IPS-15b (cell line): ENCODE results near the gene PTTG1IP.

Source experiments
- H3K27me3 ChIP-seq: one replicate; pipeline ENCODE4 v1.6.1; 2013; ENCODE audit warnings: low read length; ENCODE audit not compliant: control insufficient read depth, insufficient read depth
- H3K36me3 ChIP-seq: one replicate; pipeline ENCODE4 v1.6.1; 2013; ENCODE audit warnings: low read length; ENCODE audit not compliant: control insufficient read depth, insufficient read depth
- H3K4me1 ChIP-seq: one replicate; pipeline ENCODE4 v1.6.1; 2013; ENCODE audit warnings: mild to moderate bottlenecking, low read length; ENCODE audit not compliant: control insufficient read depth, insufficient read depth
- H3K4me3 ChIP-seq: one replicate; pipeline ENCODE4 v1.5.1; 2013; ENCODE audit warnings: low read depth, low read length
- H3K9ac ChIP-seq: one replicate; pipeline ENCODE4 v1.6.1; 2013; ENCODE audit warnings: low read depth, mild to moderate bottlenecking, low read length
- H3K9me3 ChIP-seq: one replicate; pipeline ENCODE4 v1.6.1; 2013; ENCODE audit warnings: mild to moderate bottlenecking, low read length; ENCODE audit not compliant: control insufficient read depth, insufficient read depth

The PTTG1IP gene

GRCh38 chr21:44858791-44859190 is 14.7 kb downstream of the PTTG1IP start:
- peaks cover 48% of the 10 kb centered on the region for H3K36me3 ChIP-seq
- H3K4me3 ChIP-seq: no peak overlapping the region
- H3K27me3 ChIP-seq: no peaks in the 10 kb centered on the region
- H3K9ac ChIP-seq: no peak overlapping the region
- H3K4me1 ChIP-seq: no peaks in the 10 kb centered on the region
- no peaks in the 10 kb centered on the region for H3K9me3 ChIP-seq

GRCh38 chr21:44858291-44858690 is 15.2 kb downstream of the PTTG1IP start:
- no peaks in the 10 kb centered on the region for H3K9me3 ChIP-seq
- H3K9ac ChIP-seq: no peak overlapping the region
- no peaks in the 10 kb centered on the region for H3K27me3 ChIP-seq
- peaks cover 50% of the 10 kb centered on the region for H3K36me3 ChIP-seq
- H3K4me1 ChIP-seq: no peaks in the 10 kb centered on the region
- H3K4me3 ChIP-seq: no peak overlapping the region

DNA sequence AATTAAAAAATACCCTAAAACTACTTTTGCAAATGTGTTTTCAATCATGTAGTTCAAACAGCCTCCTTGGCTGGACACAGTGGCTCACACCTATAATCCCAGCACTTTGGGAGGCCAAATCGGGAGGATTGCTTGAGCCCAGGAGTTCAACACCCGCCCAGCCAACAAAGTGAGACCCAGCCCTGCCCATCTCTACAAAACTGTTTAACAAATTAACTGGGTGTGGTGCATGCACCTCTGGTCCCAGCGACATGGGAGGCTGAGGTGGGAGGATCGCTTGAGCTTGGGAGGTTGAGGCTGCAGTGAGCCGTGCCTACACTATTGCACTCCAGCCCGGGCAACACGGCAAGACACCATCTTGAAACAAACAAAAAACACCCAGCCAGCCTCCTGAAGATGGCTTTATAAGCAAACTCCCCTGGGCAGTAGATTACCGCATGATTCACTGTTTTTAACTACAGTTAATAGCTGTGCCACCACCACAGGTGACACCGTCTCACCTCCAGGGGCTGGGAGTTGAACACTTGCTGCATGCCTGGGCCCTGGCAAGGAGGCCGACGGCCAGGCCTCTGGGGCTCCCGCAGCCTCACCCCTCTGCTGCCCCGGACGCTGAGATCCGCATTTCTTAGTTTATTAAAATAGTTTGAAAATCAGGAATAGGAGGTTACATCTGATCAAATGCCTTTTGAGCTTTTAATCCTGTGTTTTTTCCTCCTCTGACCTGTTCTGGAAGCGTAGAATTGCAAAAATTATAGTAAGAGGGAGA is 16.2 kb downstream of the PTTG1IP start:
- Histone ChIP-seq H3K9ac (no peak overlapping the region), H3K4me1 (no peaks in the 10 kb centered on the region), H3K36me3 (peaks cover 48% of the 10 kb centered on the region), H3K4me3 (no peak overlapping the region), H3K27me3 (no peaks in the 10 kb centered on the region), H3K9me3 (no peaks in the 10 kb centered on the region)

DNA sequence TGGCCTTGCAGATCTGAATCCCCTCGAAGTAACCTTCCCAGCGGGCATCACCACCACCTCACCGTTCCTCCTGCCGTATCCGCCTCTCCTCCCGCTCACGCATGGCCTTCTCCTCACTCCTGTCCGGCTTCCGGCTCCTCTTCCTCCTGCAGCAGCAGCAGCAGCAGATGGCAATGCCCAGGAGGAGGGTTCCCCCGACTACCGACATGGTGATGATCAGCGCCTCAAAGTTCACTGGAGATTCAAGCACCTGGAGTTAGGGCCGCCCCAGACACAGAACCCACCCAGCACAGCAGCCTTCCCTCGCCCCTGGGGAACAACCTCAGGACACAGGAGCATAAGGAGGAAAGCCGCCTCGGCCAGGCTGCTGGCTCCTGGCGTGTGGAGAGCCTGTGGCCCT is 17.4 kb downstream of the PTTG1IP start:
- H3K36me3 ChIP-seq: peaks cover 44% of the 10 kb centered on the region
- no peak overlapping the region for H3K9ac ChIP-seq
- no peaks in the 10 kb centered on the region for H3K4me1 ChIP-seq

GRCh38 chr21:44855572-44855971 is 17.9 kb downstream of the PTTG1IP start:
- H3K9me3 ChIP-seq: no peaks in the 10 kb centered on the region
- H3K4me1 ChIP-seq: no peaks in the 10 kb centered on the region
- peaks cover 49% of the 10 kb centered on the region for H3K36me3 ChIP-seq
- H3K9ac ChIP-seq: no peak overlapping the region
- H3K27me3 ChIP-seq: no peaks in the 10 kb centered on the region
- no peak overlapping the region for H3K4me3 ChIP-seq

More for the DNA sequence above, 17.4 kb downstream of the PTTG1IP start:
- no peak overlapping the region for H3K4me3 ChIP-seq
- H3K27me3 ChIP-seq: no peaks in the 10 kb centered on the region
- H3K9me3 ChIP-seq: no peaks in the 10 kb centered on the region

DNA sequence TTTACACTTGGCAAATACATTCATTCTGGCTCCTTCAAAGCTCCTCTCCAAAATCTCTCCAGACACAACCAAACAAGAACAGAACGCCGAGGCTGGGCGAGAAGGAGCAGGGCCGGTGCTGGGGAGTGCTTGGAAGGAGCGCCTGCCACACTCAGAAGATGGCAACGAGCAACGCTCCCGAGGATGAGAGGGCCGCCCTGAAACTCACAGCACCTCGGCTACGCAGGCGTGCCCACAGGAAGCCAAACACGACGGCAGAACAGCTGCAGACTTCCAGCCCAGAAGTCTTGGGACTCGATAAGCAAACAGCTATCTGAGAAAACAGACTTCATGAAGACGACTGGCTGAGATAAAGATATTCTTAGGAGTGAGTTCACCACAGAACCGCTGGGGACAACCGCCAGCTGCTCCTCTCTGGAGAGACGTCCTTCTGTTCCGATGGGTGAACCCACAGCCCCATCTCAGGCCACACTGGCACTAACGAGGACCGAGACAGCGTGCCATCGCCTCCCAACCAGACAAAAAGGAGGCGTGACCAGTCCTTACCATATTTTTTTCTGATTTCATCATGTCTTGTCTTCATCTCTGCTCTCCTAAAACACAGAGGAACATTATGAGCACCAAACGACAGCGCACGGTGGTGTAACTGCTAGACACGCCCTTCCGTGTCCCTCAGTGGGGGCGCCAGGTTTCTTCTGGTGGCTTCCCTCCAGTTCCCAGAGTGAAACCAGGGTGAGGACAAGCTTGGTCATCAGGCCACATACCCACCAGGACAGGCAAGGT is 18.6 kb downstream of the PTTG1IP start:
- H3K9me3 ChIP-seq: no peaks in the 10 kb centered on the region
- peaks cover 52% of the 10 kb centered on the region for H3K36me3 ChIP-seq
- no peak overlapping the region for H3K9ac ChIP-seq
- H3K4me3 ChIP-seq: no peak overlapping the region
- H3K4me1 ChIP-seq: no peaks in the 10 kb centered on the region
- H3K27me3 ChIP-seq: no peaks in the 10 kb centered on the region

DNA sequence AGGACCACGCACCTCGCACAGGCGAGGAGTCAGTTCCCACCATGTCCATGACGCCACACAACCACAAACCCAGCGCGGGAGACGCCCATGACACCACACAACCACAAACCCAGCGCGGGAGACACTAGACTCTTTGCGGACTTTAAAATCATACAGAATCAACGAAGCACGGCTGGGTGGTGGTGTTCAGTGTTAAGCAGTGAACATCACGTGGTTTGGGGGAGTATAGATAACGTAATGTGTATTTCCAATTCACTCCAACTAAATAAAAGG is 19.2 kb downstream of the PTTG1IP start:
- Histone ChIP-seq H3K36me3 (peaks cover 52% of the 10 kb centered on the region), H3K4me3 (no peak overlapping the region), H3K9me3 (no peaks in the 10 kb centered on the region), H3K27me3 (no peaks in the 10 kb centered on the region), H3K4me1 (no peaks in the 10 kb centered on the region), H3K9ac (no peak overlapping the region)

GRCh38 chr21:44853601-44854390 is 19.7 kb downstream of the PTTG1IP start:
- H3K27me3 ChIP-seq: no peaks in the 10 kb centered on the region
- peaks cover 50% of the 10 kb centered on the region for H3K36me3 ChIP-seq
- no peaks in the 10 kb centered on the region for H3K9me3 ChIP-seq
- no peak overlapping the region for H3K9ac ChIP-seq
- no peaks in the 10 kb centered on the region for H3K4me1 ChIP-seq
- H3K4me3 ChIP-seq: no peak overlapping the region

- no peaks in the 10 kb centered on the region for H3K9me3 ChIP-seq
- peaks cover 3% of the 10 kb centered on the region for H3K4me1 ChIP-seq
Measured at GRCh38 chr21:44850905-44851657, 22.4 kb downstream of the PTTG1IP start.

GRCh38 chr21:44850208-44850800 is 23.2 kb downstream of the PTTG1IP start:
- Histone ChIP-seq H3K9ac (no peak overlapping the region), H3K9me3 (no peaks in the 10 kb centered on the region), H3K36me3 (peaks cover 34% of the 10 kb centered on the region), H3K4me1 (peaks cover 4% of the 10 kb centered on the region), H3K4me3 (no peak overlapping the region), H3K27me3 (no peaks in the 10 kb centered on the region)

More at GRCh38 chr21:44850905-44851657, 22.4 kb downstream of the PTTG1IP start:
- Histone ChIP-seq H3K9ac (no peak overlapping the region), H3K36me3 (peaks cover 42% of the 10 kb centered on the region), H3K4me3 (no peak overlapping the region), H3K27me3 (no peaks in the 10 kb centered on the region)

- peaks cover 6% of the 10 kb centered on the region for H3K4me1 ChIP-seq
- no peak overlapping the region for H3K9ac ChIP-seq
- H3K9me3 ChIP-seq: no peaks in the 10 kb centered on the region
- H3K27me3 ChIP-seq: no peaks in the 10 kb centered on the region
- H3K4me3 ChIP-seq: no peak overlapping the region
- H3K36me3 ChIP-seq: peaks cover 30% of the 10 kb centered on the region
Measured at GRCh38 chr21:44849616-44850130, 23.8 kb downstream of the PTTG1IP start.
